Measurements from ENCODE around the gene DENND1A.

Gene DENND1A

DNA sequence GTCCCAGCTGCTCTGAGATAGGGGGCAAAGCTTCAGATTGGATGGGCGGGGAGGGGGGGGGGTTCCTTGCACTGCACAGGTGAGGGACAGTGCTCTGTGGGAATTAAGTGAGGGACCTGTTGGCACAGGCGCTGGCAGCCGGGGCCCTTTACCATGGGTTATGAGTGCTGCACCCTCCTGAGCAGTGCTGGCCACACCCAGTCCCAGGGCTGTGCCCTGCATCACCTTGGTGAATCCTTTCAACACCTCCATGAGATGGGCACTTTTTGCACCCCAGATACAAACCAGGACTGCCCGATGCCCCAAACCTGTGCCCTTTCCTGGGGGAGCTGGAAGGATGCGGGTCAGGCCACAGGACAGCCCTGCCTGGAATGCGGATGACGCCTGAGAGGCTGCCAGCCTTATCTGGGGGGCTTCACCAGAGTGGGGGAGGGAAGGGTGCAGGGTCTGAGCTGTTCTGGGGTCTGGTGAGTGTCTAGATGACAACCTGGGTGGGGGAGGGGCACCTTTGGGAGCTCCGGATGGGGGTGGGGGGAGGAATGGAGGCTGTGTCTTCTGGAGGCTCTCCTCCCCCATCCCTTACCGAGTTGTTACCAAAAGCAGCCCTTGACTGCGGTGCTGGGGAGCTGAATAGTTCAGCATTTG is 568.7 kb downstream of the DENND1A start:
- DNase-seq (ENCODE audit: low read depth, low spot score), result no peak
- H3K27ac ChIP-seq, result no peak overlapping the region

DNA sequence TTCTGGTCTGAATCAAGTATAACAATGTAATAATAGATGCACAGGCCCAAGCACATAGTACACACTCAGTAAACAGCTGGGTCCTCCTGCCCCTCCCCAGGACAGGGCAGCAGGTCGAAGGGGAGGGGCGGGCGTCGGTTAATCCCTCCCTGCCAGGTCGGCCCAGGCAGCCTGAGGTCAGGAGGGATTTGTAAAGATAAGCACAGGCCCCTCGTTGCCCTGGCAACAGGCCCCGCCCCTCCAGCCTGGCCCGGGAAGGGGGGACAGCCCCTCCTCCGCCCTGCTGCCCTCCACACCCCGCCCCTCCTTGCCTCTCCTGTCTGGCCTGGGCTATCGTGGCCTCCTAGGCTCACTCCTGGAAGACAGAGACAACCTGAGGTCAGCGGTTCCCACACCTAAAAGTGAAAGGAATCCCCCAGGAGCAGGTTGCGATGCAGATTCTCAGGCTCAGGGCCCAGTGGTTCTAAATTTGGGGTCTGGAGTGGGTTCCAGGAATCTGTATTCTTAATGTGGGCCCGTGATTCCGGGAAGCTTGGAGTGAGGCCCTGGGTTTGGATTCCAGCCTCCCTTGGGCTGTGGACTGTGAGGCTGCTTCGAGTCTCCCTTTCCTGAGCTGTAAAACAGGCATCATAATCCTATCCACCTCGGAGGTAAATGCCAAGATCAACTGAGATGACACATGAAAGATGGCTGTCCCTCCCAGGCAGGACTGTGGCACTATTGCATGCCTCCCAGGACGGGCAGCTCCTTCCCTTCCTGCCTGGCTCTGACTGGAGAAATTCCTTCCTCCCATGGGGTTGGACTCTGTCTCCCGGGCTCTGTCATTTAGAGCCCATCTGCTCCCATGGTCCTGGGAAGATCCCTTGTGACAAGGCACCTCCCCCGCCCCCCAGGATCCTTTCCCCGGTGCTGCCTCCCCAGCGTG is 569.5 kb downstream of the DENND1A start:
- no peak for DNase-seq (ENCODE audit: low read depth, low spot score)

DNA sequence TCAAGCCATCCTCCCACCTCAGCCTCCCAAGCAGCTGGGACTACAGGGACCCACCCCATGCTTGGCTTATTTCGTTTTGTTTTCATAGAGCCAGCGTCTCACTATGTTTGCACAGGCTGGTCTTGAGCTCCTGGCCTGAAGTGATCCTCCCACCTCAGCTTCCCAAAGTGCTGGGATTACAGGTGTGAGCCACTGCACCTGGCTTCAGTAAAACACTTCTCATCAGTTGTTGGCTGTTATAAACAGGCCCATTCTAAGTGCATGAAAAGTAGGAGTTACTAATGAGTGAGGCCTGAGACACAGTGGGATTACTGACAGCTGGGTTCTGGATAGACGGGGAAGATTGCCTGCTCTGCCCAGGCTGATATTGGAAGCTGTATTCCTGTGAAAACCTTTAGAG is 570.4 kb downstream of the DENND1A start:
- DNase-seq (ENCODE audit: low read depth, low spot score), result no peak
- no peak overlapping the region for H3K27ac ChIP-seq

More for the DNA sequence above, 569.5 kb downstream of the DENND1A start:
- H3K27ac ChIP-seq, result no peak overlapping the region

DNA sequence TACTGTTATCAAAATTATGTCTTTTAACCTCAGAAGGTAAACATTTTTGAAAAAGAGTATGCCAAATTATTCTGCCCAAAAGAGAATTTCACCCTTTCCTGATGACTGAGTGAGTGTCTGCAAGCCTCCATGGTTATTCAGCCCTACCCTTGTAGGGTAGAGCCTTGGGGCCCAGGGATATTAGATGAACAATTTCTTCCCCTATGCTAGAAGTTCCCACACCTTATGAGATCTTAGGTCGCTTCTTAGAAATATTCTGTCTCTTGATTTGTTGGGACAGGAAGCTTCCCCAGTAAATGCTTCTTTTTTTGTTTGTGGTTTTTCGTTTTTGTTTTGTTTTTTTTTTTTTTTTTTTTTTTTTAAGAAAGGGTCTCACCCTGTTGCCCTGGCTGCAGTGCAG is 570.8 kb downstream of the DENND1A start:
- no peak for DNase-seq (ENCODE audit: low read depth, low spot score)
- no peak overlapping the region for H3K27ac ChIP-seq

DNA sequence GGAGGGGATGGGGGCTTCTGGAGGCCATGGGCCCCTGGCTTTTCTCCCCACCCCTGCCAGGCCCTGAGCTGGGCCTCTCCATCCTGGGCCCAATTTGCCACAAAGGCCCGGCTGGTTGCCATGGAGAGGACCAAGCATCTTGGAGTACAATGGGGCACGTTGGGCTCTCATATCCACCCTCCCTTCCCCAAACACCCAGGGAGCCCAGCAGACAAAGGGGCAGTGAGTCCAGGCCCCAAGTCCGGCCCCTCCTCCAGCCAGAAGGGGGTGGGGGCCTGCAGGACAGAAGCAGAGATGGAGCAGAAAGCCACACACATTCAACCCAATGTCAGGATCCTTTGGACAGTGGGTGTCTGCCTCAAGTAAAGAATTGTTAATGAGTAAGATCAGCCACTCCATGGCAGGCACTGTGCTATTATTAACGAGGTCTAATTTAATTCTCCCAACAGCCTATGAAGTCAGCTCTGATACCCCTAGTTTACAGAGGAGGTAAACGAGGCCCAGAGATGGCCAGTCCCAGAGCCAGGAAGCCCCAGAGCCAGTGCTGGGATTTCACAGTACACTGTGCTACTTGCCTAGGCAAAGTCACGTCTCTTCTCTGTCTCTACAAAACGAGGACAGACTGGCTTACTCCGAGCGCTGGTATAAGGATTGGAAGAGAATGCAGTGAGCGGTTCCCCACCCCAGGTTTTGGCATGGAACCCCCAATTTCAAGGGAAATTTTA is 571.6 kb downstream of the DENND1A start:
- H3K27ac ChIP-seq, result no peak overlapping the region
- no peak for DNase-seq (ENCODE audit: low read depth, low spot score)

DNA sequence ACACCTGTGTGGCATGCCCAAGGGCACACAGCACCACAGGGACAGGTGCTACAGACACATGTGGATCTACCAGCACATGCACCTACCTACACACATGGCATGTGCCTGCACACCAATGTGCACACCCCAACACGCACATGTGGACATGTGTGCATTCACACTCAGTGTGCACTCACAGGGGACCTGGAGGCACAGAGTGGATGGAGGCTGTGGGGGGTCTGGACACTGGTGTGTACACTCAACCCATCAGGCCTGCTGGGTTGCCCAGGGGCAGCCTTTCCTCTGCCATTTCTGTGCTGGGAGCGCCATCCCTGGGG is 572.2 kb downstream of the DENND1A start:
- DNase-seq (ENCODE audit: low read depth, low spot score), result no peak
- H3K27ac ChIP-seq, result no peak overlapping the region

DNA sequence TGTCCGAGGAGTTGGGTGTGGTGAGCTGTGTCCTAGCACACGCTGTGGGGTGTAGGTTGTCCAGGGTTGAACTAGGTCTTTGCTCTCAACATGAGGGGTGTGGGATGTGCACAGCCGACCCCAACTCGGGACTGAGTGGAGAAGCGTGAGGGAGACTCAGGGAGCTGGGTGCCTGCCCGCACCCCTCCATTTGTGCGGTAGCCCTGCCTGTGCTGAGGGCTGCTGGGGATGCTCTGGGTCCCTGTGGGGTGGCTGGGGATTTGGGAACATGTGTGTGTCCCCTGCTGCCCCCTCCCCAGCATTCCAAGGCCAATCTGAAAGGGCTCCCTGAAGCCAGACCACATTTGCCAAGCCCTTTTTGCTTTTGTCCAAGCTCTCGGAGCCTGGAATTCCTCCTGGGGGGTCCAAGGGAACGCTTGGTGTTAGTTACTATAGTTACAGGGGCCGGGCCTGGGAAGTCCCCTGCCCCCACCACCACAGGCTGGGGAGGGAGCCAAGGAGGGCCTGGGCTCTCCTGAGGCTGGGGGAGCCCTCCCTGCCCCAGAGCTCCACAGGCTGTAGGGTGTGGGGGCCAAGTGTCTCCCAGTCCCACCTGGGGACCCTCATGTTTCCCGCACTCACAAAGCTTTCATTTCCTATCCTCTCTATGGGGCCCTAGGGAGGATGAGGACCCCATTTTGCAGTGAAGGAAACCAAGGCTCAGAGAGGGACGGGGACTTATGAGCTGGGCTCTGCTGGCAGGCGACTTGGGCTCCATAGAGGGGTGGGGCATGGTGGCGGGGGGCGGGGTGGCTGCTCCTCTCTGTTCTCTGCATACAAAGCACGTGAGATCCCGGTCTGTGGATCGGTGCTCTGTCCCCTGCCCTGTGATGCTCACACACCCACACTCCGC is 572.8 kb downstream of the DENND1A start:
- no peak for DNase-seq (ENCODE audit: low read depth, low spot score)

DNA sequence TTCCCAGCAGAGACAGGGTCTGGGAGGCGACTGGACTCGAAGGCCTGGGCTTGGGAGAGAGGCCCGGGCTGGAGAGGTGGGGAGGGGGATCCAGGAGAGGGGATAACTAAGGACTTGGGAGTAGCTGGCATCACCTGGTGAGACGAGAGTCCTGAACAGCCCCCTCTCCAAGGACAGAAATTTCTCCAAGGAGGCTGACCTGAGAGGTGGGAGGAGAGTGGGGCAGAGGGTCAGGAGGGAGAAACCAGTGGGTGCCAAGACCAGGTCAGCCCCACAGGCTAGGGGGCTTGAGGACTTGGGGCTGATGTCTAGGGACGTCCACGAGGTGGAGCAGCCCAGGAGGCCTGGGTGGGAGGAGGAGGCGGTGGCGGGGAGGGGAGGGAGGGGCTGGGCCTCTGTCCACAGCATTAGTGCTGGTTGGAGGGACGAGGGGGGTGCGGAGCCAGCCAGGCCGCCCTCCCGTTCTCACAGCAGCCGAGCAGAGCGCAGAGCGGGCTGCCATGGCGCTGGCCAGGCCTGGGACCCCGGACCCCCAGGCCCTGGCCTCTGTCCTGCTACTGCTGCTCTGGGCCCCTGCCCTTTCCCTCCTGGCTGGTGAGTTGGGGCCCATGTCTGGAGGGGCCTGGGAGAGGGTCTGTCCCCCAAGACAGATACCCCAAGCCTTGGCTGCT is 574.0 kb downstream of the DENND1A start, which contains the start of gene CRB2:
CRB2 (plus strand) TSS at position 437 of the 671 bp plus-strand sequence; CDS start at position 501, 64 bp downstream.
- no peak for DNase-seq (ENCODE audit: low read depth, low spot score)
- no peak within 1 kb of the TSS for H3K27ac ChIP-seq

More for the DNA sequence above, 572.8 kb downstream of the DENND1A start:
- no peak overlapping the region for H3K27ac ChIP-seq

DNA sequence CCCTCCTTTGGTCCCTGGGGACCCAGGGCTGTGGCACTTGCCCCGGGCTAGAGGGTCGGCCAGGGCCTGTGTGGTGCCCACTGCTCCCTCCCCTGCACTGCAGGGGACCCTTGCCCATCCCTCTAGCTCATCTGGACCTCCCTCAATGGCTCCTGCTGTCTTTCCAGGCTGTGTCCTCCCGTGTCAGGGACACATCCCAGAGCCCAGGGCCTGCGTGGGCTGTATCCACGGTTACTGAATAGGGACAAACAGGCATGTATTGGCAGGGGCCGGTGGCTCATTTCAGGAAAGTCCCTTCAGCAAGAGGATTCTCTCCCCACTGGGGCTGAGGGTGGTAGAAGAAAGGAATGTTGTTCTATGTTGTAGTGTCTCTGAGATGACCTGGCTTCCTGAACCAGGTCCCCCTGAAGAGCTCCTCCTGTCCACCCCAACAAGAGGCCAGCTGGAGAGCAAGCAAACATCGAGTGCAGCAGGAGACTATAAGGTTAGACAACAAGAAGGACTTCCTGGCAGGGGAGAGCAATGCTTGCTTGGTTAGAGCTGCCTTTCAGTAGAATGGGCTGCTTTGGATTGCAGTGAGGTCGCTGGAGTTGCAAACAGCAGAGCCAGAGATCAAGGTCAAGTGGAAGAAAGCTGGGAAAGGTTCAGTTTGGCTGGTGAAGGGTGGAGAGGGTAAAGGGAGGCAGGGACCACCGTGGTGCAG is 575.0 kb downstream of the DENND1A start:
- DNase-seq (ENCODE audit: low read depth, low spot score), result no peak
- no peak overlapping the region for H3K27ac ChIP-seq

DNA sequence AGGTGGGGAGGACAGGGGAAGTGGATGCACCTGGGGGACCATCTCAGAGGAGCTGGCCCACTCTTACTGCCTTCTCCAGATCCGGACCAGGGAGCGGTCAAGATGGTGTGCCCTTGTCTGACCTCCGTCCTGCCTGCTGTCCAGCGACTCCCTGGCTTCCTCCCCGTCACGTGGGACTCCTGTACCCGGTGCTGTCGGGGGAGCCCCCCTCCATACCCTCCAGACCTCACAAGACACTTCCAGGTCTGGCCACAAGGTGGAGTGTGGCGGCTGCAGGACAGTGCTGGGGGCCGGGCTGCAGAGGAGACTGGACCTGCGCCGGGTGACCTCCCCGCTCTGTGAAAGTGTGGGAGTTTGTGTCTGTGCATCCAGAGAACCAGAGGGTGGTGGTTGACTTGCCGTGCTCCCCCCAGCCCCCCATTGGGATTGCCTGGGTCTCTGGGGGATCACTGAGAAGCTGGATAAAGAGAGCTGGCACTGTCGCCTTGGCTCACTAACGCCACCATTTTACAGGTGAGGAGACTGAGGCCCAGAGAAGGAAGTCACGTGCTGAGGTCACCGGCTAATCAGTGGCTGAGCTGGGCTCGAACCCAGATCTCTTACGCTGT is 575.8 kb downstream of the DENND1A start:
- H3K27ac ChIP-seq, result no peak overlapping the region
- no peak for DNase-seq (ENCODE audit: low read depth, low spot score)

DNA sequence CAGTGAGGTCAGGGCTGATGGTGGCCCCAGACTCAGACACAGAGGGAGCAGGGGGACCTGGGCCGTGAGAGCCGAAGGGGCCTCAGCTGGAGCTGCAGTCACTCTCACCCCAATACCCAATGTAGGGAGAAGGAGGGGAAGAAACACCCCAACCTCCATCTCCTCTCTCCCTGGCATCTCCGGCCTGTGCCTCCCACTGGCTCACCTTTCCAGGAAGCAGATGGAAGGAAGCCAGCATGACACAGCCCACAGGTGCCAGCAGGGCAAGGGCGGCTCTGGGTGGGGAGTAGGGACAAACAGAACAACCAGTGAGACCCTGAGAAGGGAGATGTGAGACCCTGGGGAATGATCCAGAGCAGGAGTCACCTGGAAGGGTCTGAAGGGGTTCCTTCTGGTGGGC is 576.9 kb downstream of the DENND1A start:
- DNase-seq (ENCODE audit: low read depth, low spot score), result no peak
- no peak overlapping the region for H3K27ac ChIP-seq

DNA sequence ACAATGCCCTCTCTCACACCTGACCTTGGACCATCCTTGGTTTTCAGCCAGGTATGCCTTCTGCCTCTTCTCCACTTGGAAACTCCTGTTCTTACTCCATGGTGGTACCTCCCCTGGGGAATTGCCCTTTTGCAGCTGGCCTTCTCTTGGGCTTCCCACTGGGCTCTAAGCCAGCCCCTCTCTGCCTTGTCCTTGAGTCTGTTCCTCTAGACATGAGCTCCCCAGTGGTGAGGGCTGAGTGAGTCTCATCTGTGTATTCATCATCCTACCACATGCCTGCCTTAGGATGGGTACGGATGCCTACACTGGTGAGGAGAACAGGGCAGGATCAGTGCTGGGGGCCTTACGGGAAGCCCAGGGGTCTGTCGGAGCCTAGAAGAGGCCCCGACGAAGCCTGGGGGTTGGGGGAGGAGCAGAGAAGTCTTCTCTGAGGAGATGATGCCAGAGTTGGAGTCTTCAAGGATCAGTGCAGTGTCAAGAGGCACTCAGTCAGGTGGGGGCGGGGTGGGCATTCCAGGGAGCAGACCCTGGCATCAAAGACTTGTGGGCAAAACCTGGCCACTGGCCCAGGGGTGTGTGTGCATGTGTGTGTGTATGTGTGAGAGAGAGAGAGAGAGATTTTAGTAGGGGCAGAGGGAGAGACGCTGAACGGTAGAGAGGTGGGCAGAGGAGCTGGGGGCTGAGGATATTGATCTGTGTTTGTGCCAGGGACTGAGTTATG is 579.2 kb downstream of the DENND1A start:
- H3K27ac ChIP-seq, result no peak overlapping the region
- no peak for DNase-seq (ENCODE audit: low read depth, low spot score)

DNA sequence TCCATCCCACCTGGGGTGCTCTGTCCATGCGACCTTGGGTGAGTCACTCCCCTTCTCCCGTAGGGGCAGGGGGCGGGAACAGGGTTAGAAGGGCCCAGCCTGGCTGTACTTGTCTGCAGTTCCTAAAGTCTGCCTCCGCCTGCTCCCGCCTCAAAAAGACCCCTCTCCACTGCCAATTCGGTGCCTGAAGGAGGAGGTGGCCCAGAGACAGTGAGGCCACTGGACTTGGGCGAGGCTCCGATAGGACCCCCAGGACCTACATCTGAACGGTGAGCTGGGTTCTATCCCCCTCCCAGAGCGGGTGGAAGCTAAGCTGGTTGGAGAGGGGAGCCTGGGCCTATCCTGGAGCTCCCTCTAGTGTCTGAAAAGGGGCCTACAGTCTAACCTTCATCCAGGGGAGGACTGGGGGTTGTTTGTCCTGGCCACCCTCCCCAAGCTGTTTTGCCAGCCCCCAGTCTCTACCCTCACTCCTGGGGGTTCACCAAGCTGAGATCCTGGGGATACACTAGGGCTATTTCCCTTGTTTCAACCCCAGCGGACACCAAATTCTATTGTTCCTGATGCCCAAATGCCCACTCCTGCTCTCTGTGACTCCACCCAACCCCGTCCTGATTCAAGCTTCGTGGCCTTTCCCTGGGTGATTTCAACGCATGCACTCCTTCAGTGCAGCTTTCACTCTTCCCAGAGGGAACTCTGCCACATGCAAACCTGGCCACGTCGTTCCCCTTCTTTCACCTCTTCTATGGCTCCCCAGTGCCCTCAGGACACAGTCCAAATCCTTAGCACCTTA is 580.0 kb downstream of the DENND1A start:
- no peak for DNase-seq (ENCODE audit: low read depth, low spot score)
- H3K27ac ChIP-seq, result no peak overlapping the region

DNA sequence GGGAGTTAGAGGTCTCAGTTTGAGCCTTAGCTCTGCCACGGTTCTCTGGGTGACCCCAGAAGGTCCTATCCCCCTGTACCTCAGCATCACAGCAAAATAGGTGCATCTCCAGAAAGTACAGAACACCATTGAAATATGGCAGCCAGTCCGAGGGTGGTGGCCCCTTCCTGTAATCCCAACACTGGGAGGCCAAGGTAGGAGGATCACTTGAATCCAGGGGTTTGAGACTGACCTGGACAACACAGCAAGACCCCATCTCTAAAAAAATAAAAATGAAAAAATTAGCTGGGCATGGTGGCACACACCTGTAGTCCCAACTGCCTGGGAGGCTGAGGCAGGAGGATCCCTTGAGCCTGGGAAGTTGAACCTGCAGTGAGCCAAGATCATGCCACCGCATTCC is 580.9 kb downstream of the DENND1A start:
- H3K27ac ChIP-seq, result no peak overlapping the region
- no peak for DNase-seq (ENCODE audit: low read depth, low spot score)

DNA sequence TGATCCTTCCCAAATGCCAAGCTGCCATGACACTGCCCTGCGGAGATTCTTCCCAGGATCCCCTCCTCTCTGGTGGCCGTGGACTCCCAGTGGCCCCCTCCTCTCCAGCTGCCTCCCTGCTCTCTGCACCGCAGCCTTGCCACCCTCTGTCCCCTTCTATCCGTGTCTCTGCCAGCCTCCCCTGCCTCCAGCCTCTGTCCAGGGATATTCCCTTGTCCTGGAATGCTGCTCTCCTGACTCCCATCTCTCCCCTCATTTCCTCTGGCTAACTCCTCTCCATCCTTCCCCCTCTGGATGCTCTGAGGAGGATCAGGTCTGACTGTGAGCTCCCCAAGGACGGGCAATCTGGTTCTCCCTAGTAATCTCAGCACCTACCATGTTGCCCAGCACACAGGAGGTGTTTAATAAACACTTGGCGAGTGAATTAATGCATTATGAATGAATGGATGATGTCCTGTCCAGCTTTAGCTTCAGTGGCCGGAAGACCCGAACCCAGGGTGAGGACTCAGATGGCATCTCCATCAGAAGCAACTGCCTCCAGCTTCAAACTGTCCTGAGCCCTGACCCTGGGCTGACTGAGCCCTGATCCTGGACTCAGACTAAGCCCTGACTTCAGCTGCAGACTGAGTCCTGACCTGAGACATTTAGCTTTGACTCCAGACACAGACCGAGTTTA is 581.5 kb downstream of the DENND1A start:
- no peak for DNase-seq (ENCODE audit: low read depth, low spot score)
- no peak overlapping the region for H3K27ac ChIP-seq

DNA sequence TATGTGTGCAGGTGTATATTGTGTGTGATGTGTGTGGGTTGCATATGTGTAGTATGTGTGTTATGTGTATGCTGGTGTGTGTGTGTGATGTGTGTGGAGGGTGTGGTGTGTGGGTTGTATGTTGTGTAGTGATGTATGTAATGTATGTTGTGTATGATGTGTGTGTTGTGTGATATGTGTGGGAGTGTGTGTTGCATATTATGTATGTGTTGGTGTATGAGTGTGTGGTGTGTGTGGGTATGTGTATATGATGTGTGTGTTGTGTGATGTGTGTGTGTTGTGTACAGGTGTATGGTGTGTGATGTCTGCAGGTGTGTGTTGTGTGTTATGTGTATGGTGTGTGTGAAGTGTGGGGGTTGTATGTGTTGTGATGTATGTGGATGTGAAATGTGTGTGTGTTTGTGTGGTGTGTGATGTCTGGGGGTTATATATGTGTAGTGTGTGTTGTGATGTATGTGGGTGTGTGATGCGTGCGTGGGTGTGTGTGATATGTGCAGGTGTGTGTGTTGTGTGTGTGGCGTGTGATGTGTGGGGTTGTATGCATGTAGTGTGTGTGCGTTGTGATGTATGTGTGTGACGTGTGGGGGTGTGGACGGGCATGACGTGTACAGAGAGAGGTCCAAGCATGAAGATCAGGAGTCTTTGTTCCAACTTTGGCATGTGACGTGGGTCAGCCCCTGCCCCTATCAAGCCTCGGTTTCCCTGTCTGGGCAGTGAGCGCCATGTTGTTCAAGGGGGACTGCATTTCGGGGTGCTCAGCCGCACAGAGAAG is 582.5 kb downstream of the DENND1A start:
- H3K27ac ChIP-seq, result no peak overlapping the region
- DNase-seq (ENCODE audit: low read depth, low spot score), result no peak

Measured in epithelial cell of prostate (primary cell).